RPMI8226 (cell line): ENCODE measurements around the gene PRMT9.
A peak's percentile ranks its signal among the peaks of the same experiment; 100 is the strongest.

ENCODE experiments used
- DNase-seq: peaks from one replicate; pipeline ENCODE4 v3.0.0-alpha.2; 2015

Gene PRMT9

GRCh38 chr4:147617841-147618691 is 65.9 kb downstream of the PRMT9 start:
- DNase-seq: no peak

GRCh38 chr4:147617173-147617840 is 66.7 kb downstream of the PRMT9 start, which contains the start of gene TMEM184C:
TSS of gene TMEM184C (plus strand) at chr4:147617397. CDS start at chr4:147617957, 560 bp downstream.
- DNase-seq: peak; percentile 96

GRCh38 chr4:147616849-147617172 is 67.2 kb downstream of the PRMT9 start:
- DNase-seq: no peak

GRCh38 chr4:147610686-147611085 is 73.3 kb downstream of the PRMT9 start:
- no peak for DNase-seq

GRCh38 chr4:147607471-147607870 is 76.5 kb downstream of the PRMT9 start:
- no peak for DNase-seq

- DNase-seq: no peak
These were observed 78.5 kb downstream of the PRMT9 start for GRCh38 chr4:147605499-147605898.

GRCh38 chr4:147599769-147600168 is 84.2 kb downstream of the PRMT9 start:
- DNase-seq: no peak

GRCh38 chr4:147599206-147599605 is 84.8 kb downstream of the PRMT9 start:
- no peak for DNase-seq

GRCh38 chr4:147597561-147597960 is 86.4 kb downstream of the PRMT9 start:
- peak; percentile 6 for DNase-seq

GRCh38 chr4:147596981-147597380 is 87.0 kb downstream of the PRMT9 start:
- DNase-seq: peak; percentile 86

GRCh38 chr4:147596377-147596776 is 87.6 kb downstream of the PRMT9 start:
- DNase-seq: peak; percentile 11

- no peak for DNase-seq
These were observed 89.4 kb downstream of the PRMT9 start for GRCh38 chr4:147594578-147594977.

- DNase-seq: no peak
These were observed 89.9 kb downstream of the PRMT9 start for GRCh38 chr4:147594107-147594506.

- no peak for DNase-seq
These were observed 92.9 kb downstream of the PRMT9 start for GRCh38 chr4:147591106-147591505.

GRCh38 chr4:147590249-147590920 is 93.6 kb downstream of the PRMT9 start:
- DNase-seq: peak; percentile 52

GRCh38 chr4:147589586-147589985 is 94.4 kb downstream of the PRMT9 start:
- no peak for DNase-seq
